ENCODE measurements around the gene CCDC142. TPM values are rescaled to one million over a fixed set of nuclear protein-coding genes. Genes with fewer than 3 reads are reported as not detected.

Gene CCDC142
- total RNA-seq, 1 experiment from 2014 or later, result 14.0 TPM

GRCh38 chr2:74524955-74525716, 42.3 kb upstream of the CCDC142 start (continued):
- TF ChIP-seq E2F1 (CRISPR knock-in tag; IDR thresholded peaks at IDR 0.05) (no peak), ZNF281 (CRISPR knock-in tag; IDR thresholded peaks at IDR 0.05) (no peak)

- Mint-ChIP-seq H3K9me3 (0 out of 2 replicates have a peak, but pooled peaks cover 3% of the 10 kb centered on the region), H3K4me1 (peaks cover 10% of the 10 kb centered on the region), H3K36me3 (peaks cover 21% of the 10 kb centered on the region), H3K4me3 (no peak overlapping the region), H3K27ac (no peak overlapping the region), H3K27me3 (ENCODE audit: low read depth) (peaks cover 47% of the 10 kb centered on the region)
- DNase-seq (ENCODE audit: low spot score) (no peak), ATAC-seq (no peak)
- no peak for TF ChIP-seq ZBTB21 (CRISPR knock-in tag; IDR thresholded peaks at IDR 0.05; ENCODE audit: borderline replicate concordance)
- TF ChIP-seq USF1 (CRISPR knock-in tag; IDR thresholded peaks at IDR 0.05), result no peak
- no peak for TF ChIP-seq ETV6 (CRISPR knock-in tag; IDR thresholded peaks at IDR 0.05)
- no peak for TF ChIP-seq KAT7 (CRISPR knock-in tag; IDR thresholded peaks at IDR 0.05; ENCODE audit: borderline replicate concordance)
- TF ChIP-seq NFYB (CRISPR knock-in tag; conservative IDR thresholded peaks at IDR 0.05; ENCODE audit: low read depth), result no peak
- TF ChIP-seq EMX1 (CRISPR knock-in tag; IDR thresholded peaks at IDR 0.05), result no peak
- TF ChIP-seq ZNF263 (CRISPR knock-in tag; IDR thresholded peaks at IDR 0.05; ENCODE audit: low read depth), result no peak
- TF ChIP-seq SMAD4 (CRISPR knock-in tag; IDR thresholded peaks at IDR 0.05), result no peak
- no peak for TF ChIP-seq TCF7 (CRISPR knock-in tag; IDR thresholded peaks at IDR 0.05; ENCODE audit: low read depth)
- no peak for TF ChIP-seq USF2 (CRISPR knock-in tag; IDR thresholded peaks at IDR 0.05)
- no peak for TF ChIP-seq IRF1 (CRISPR knock-in tag; IDR thresholded peaks at IDR 0.05)
- TF ChIP-seq TEAD4 (CRISPR knock-in tag; IDR thresholded peaks at IDR 0.05), result no peak
- no peak for TF ChIP-seq MYBL2 (CRISPR knock-in tag; IDR thresholded peaks at IDR 0.05)
- no peak for TF ChIP-seq ZNF396 (CRISPR knock-in tag; IDR thresholded peaks at IDR 0.05; ENCODE audit: borderline replicate concordance)
- TF ChIP-seq TP53 (CRISPR knock-in tag; IDR thresholded peaks at IDR 0.05), result no peak
- TF ChIP-seq ERG (CRISPR knock-in tag; IDR thresholded peaks at IDR 0.05), result no peak
- TF ChIP-seq RELA (CRISPR knock-in tag; IDR thresholded peaks at IDR 0.05; ENCODE audit: borderline replicate concordance), result no peak
- TF ChIP-seq ZNF219 (CRISPR knock-in tag; IDR thresholded peaks at IDR 0.05; ENCODE audit: borderline replicate concordance), result no peak
- TF ChIP-seq MAX (CRISPR knock-in tag; IDR thresholded peaks at IDR 0.05), result no peak
- CTCF ChIA-PET, result no interaction called here
- POLR2A ChIA-PET, result no interaction called here
Observed at GRCh38 chr2:74524005-74524404, 41.2 kb upstream of the CCDC142 start.
